PC-9 (cell line): ENCODE results near the gene ZBED1. TPM values are rescaled to one million over a fixed set of nuclear protein-coding genes. Genes with fewer than 3 reads are reported as not detected.

Experiments used
- BruUV-seq: library from RNA; stranded (reverse); fragments of 400-500 nt; replicated peaks from 2 replicates; lab custom pipeline; 2021; lab: Mats Ljungman, UMichigan
- CTCF ChIA-PET: fragments of 300-600 bp; sonication (Branson Sonifier 250); formaldehyde crosslinking; loops from one replicate; lab custom pipeline; 2022; ENCODE audit warnings: antibody characterized with exemption; lab: Charles Lee
- POLR2A ChIA-PET: fragments of 300-600 bp; sonication (Branson Sonifier 250); formaldehyde crosslinking; loops from one replicate; lab custom pipeline; 2022; ENCODE audit warnings: antibody characterized with exemption; ENCODE audit not compliant: unreplicated experiment; lab: Charles Lee
- DNase-seq, 2 experiments: peaks; one replicate each; pipeline versions ENCODE4 v3.0.0 to v3.0.0-alpha.2; 2015 to 2022; ENCODE audit warnings: mixed read lengths in 1 of 2
- H2AFZ ChIP-seq: fragments of 200-600 bp; sonication (generic); 2 replicates; pipeline ENCODE4 v1.8.1; 2017; ENCODE audit warnings: antibody characterized with exemption
- H3F3A ChIP-seq: fragments of 200-600 bp; sonication (generic); 2 replicates; pipeline ENCODE4 v1.8.1; 2017; ENCODE audit warnings: antibody characterized with exemption, mild to moderate bottlenecking, low read depth; ENCODE audit not compliant: insufficient read depth
- H3K27ac ChIP-seq: fragments of 200-600 bp; sonication (generic); 2 replicates; pipeline ENCODE4 v1.6.1; 2016; ENCODE audit warnings: mixed run types
- H3K27me3 ChIP-seq: fragments of 200-600 bp; sonication (generic); 2 replicates; pipeline ENCODE4 v1.6.1; 2016; ENCODE audit warnings: low read depth, mixed run types; ENCODE audit not compliant: insufficient read depth
- H3K36me3 ChIP-seq: fragments of 200-600 bp; sonication (generic); 2 replicates; pipeline ENCODE4 v1.6.1; 2016; ENCODE audit warnings: low read depth, mixed run types
- H3K4me1 ChIP-seq: fragments of 200-600 bp; sonication (generic); replicated peaks from 2 replicates; pipeline ENCODE4 v1.6.1; 2016; ENCODE audit warnings: mixed run types; ENCODE audit not compliant: insufficient read depth
- H3K4me2 ChIP-seq: fragments of 200-600 bp; sonication (generic); 2 replicates; pipeline ENCODE4 v1.6.1; 2017; ENCODE audit warnings: mixed run types
- H3K4me3 ChIP-seq: fragments of 200-600 bp; sonication (generic); 2 replicates; pipeline ENCODE4 v1.6.1; 2016; ENCODE audit warnings: mixed run types
- H3K79me2 ChIP-seq: fragments of 200-600 bp; sonication (generic); 2 replicates; pipeline ENCODE4 v1.6.1; 2017; ENCODE audit warnings: low read depth, mixed run types
- H3K9me2 ChIP-seq: fragments of 200-600 bp; sonication (generic); 2 replicates; pipeline ENCODE4 v1.8.1; 2017; ENCODE audit warnings: mild to moderate bottlenecking; ENCODE audit not compliant: insufficient read depth
- H3K9me3 ChIP-seq: fragments of 200-600 bp; sonication (generic); 2 replicates; pipeline ENCODE4 v1.8.1; 2016; ENCODE audit warnings: low read depth; ENCODE audit not compliant: insufficient read depth
- H4K20me1 ChIP-seq: fragments of 200-600 bp; sonication (generic); 2 replicates; pipeline ENCODE4 v1.8.1; 2017; ENCODE audit not compliant: insufficient read depth
- EZH2 ChIP-seq: fragments of 200-600 bp; sonication (generic); IDR thresholded peaks from 2 replicates; pipeline ENCODE4 v1.8.0; 2017; ENCODE audit warnings: antibody characterized with exemption, low read depth
- intact Hi-C: fragments of 100-400 bp; cut with micrococcal nuclease; formaldehyde crosslinking; loops from one replicate; pipeline ENCODE4 v1.10.0; 2022; ENCODE audit not compliant: unreplicated experiment
- total RNA-seq: library from RNA; stranded (reverse); gene quantifications from 2 replicates; pipeline ENCODE4 v1.2.3, GENCODE V29; 2021
- TF ChIP-seq, protein P1 (sequence below): fragments of 200-600 bp; sonication (generic); conservative IDR thresholded peaks from 2 replicates; pipeline ENCODE4 v1.6.1; 2017; ENCODE audit warnings: mixed run types, antibody characterized with exemption, mild to moderate bottlenecking, moderate library complexity

Gene ZBED1
- total RNA-seq, 1 experiment from 2014 or later: 11.1 TPM

DNA sequence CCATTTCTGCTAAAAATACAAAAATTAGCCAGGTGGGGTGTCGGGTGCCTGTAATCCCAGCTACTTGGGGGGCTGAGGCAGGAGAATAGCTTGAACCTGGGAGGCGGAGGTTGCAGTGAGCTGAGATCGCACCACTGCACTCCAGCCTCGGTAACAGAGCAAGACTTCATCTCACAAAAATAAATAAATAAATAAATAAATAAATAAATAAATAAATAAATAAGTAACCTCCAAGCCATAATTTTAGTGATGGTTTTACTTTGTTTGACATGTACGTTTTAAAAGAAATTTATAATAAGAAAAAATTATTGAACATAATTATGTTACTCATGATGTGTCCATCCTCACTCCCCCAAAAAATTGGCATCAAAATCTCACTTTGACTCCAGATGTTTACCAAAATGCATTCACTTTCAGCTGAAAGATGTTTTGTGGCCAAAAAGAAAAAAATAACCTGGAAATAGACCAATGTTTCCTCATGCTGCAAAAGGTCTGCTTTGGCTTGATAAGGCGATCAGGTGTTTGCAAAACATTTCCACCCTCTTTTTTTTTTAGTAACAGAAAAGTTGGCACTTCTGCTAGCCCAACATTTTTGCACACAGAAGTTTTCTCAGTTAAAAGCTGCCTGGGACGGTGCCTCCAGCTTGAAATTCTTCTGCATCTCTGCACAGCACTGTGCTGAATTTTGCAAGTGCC is 42.2 kb upstream of the ZBED1 start:
- no TSS peak for BruUV-seq

DNA sequence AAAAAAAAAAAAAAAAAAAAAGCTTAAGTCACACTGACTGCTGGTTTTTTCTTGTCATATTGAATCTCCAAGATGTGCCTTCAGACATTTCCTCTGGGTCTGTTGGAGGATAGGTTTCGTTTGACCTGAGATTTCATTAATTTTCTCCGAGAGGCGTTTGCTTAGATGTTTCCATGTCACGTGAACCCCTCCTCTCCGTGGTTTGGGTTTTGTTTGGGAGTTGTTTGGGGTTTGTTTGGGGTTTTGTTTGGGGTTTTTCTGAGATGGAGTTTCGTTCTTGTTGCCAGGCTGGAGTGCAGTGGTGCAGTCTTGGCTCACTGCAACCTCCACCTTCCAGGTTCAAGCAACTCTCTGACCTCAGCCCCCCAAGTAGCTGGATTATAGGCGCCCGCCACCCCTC is 40.8 kb upstream of the ZBED1 start:
- intact Hi-C loops: no loop called here
- no TSS peak for BruUV-seq

More for the DNA sequence above, 42.2 kb upstream of the ZBED1 start:
- Histone ChIP-seq H2AFZ (no peak overlapping the region), H3K9me2 (no peaks in the 10 kb centered on the region), H3K36me3 (no peaks in the 10 kb centered on the region), H4K20me1 (no peaks in the 10 kb centered on the region), H3F3A (no peaks in the 10 kb centered on the region; the same call in 1 of the 2 replicates), H3K4me2 (no peak overlapping the region), H3K4me3 (no peak overlapping the region), H3K9me3 (no peaks in the 10 kb centered on the region), H3K79me2 (no peaks in the 10 kb centered on the region), H3K27ac (no peak overlapping the region), H3K4me1 (no peaks in the 10 kb centered on the region), H3K27me3 (peaks cover 20% of the 10 kb centered on the region)
- intact Hi-C loops: no loop called here
- DNase-seq: no peak
- TF ChIP-seq EZH2: no peak
- TF ChIP-seq, protein P1, sequence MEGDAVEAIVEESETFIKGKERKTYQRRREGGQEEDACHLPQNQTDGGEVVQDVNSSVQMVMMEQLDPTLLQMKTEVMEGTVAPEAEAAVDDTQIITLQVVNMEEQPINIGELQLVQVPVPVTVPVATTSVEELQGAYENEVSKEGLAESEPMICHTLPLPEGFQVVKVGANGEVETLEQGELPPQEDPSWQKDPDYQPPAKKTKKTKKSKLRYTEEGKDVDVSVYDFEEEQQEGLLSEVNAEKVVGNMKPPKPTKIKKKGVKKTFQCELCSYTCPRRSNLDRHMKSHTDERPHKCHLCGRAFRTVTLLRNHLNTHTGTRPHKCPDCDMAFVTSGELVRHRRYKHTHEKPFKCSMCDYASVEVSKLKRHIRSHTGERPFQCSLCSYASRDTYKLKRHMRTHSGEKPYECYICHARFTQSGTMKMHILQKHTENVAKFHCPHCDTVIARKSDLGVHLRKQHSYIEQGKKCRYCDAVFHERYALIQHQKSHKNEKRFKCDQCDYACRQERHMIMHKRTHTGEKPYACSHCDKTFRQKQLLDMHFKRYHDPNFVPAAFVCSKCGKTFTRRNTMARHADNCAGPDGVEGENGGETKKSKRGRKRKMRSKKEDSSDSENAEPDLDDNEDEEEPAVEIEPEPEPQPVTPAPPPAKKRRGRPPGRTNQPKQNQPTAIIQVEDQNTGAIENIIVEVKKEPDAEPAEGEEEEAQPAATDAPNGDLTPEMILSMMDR: no peak
- ChIA-PET CTCF (no interaction called here), POLR2A (no interaction called here)

DNA sequence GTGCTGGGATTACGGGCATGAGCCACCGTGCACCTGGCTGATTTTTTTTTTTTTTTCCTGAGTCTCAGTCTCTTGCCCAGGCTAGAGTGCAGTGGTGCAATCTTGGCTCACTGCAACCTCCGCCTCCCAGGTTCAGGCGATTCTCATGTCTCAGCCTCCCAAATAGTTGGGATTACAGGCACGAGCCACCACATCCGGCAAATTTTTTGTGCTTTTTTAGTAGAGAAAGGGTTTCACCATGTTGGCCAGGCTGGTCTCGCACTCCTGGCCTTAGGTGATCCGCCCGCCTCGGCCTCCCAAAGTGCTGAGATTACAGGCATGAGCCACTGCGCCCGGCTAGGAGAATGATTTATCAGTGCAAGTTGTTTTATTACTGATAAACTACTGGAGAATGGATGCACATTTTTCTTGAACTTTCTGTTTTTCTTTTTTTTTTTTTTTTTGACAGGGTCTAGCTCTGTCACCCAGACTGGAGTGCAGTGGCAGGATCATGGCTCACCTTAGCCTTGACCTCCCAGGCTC is 39.7 kb upstream of the ZBED1 start:
- BruUV-seq: no TSS peak
- TF ChIP-seq, protein P1: no peak
- TF ChIP-seq EZH2: no peak
- no peaks in the 10 kb centered on the region; the same call in 1 of the 2 replicates for H3F3A ChIP-seq
- no peak for DNase-seq
- H3K4me3 ChIP-seq: no peak overlapping the region
- ChIA-PET POLR2A (no interaction called here), CTCF (no interaction called here)
- H3K4me1 ChIP-seq: no peaks in the 10 kb centered on the region
- no peaks in the 10 kb centered on the region for H4K20me1 ChIP-seq
- H3K9me3 ChIP-seq: no peaks in the 10 kb centered on the region
- H3K9me2 ChIP-seq: no peaks in the 10 kb centered on the region
- H2AFZ ChIP-seq: no peak overlapping the region
- H3K27ac ChIP-seq: no peak overlapping the region
- intact Hi-C loops: no loop called here
- H3K79me2 ChIP-seq: no peaks in the 10 kb centered on the region
- no peaks in the 10 kb centered on the region for H3K36me3 ChIP-seq
- peaks cover 30% of the 10 kb centered on the region for H3K27me3 ChIP-seq
- H3K4me2 ChIP-seq: no peak overlapping the region

More for the DNA sequence above, 40.8 kb upstream of the ZBED1 start:
- Histone ChIP-seq H3K4me2 (no peak overlapping the region), H4K20me1 (no peaks in the 10 kb centered on the region), H3K4me1 (no peaks in the 10 kb centered on the region), H3F3A (no peaks in the 10 kb centered on the region; the same call in 1 of the 2 replicates), H3K9me3 (no peaks in the 10 kb centered on the region), H3K9me2 (no peaks in the 10 kb centered on the region), H3K27me3 (peaks cover 27% of the 10 kb centered on the region), H2AFZ (no peak overlapping the region), H3K27ac (no peak overlapping the region), H3K4me3 (no peak overlapping the region), H3K79me2 (no peaks in the 10 kb centered on the region), H3K36me3 (no peaks in the 10 kb centered on the region)
- POLR2A ChIA-PET: no interaction called here
- TF ChIP-seq, protein P1: no peak
- TF ChIP-seq EZH2: no peak
- CTCF ChIA-PET: no interaction called here
- DNase-seq: no peak
